Fibroblast of the conjunctiva (primary cell): ENCODE results near the gene DYNC2H1.

Experiments
- DNase-seq: peaks from one replicate; pipeline ENCODE4 v3.0.0-alpha.2; 2010; ENCODE audit warnings: low read depth

DYNC2H1 gene

GRCh38 chr11:103453915-103454709, 344.9 kb downstream of the DYNC2H1 start:
- no peak for DNase-seq

DNA sequence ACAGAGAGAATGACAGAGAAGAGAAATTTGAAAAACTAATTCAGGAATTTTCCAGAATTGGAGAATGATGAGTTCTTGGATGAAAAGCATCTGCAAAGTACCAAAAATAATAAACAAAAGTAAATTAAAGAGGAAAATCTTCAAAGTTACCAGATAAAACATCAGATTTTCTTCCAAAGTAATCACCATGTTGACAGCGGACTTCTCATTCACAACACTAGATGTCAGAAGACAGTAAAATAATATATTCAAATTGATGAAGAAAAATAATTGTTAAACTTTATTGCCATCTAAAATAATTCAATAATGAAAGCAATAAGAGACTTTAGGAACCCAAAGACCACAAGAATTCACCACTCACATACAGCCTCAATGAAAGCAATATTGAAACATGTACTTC, 355.2 kb downstream of the DYNC2H1 start:
- no peak for DNase-seq

DNA sequence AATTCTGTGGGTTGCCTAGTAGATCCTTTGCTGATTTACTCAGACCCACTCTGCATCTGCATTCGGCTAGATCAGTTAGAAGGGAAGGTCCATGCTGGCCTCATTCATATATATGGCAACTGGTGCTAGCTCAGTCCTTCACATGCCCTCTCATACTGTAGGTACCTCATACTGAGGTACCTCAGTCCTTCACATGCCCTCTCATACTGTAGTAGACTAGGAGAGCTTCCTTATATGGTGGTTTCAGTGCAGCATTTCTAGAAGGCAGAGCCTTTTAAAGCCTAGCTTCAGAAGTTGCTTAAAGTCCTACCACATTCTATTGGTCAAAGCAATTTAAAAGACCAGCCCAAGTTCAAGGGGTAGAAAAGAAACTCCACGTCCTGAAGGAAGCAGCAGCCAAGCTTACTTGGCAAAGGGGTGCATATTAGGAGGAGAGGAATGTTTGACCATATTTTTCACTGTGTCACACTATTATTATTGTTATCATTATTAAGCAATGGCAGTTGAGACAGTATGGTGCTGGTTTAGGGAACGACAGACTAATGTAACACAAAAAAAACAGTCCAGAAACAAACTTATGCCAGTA, 356.4 kb downstream of the DYNC2H1 start:
- DNase-seq, result no peak

DNA sequence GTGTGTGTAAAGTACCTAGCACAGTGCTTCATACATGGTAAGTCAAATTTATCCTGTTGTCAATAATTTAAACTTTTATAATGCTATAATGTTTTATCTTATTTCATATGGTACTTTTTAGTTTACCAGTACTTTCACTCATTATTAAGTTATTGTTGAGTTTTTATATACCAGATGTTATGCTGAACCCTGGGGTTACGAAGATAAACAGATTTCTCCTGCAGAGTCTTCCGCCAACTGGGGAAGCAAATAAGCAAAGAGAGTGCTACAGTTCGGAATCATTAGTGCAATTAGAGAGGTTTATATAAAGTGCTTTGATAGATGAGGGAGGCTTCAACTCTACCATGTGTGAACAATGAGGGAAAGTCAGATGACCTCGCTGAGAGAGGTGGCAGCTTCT, 362.3 kb downstream of the DYNC2H1 start:
- no peak for DNase-seq

DNA sequence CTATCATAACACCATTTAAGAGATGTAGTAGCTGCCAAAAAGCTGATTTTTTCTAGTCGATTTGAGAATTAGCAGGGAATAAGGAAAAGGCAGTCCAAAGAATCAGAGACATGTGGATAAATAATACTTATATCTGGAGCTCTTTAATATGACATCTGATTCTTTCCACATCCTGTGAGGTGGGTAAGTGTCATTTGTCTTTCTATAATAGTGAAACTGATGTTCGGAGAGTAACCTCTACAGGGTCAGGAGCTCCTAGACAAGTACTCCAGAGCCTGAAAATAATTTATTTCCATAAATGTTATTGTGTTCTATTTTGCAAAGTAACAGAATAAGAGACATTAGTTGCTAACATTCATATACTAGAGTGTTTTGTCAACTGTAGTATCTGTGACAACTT, 367.6 kb downstream of the DYNC2H1 start:
- DNase-seq, result no peak

GRCh38 chr11:103480421-103480820, 371.2 kb downstream of the DYNC2H1 start:
- no peak for DNase-seq

- DNase-seq, result no peak
Measured at GRCh38 chr11:103483996-103484395, 374.8 kb downstream of the DYNC2H1 start.

DNA sequence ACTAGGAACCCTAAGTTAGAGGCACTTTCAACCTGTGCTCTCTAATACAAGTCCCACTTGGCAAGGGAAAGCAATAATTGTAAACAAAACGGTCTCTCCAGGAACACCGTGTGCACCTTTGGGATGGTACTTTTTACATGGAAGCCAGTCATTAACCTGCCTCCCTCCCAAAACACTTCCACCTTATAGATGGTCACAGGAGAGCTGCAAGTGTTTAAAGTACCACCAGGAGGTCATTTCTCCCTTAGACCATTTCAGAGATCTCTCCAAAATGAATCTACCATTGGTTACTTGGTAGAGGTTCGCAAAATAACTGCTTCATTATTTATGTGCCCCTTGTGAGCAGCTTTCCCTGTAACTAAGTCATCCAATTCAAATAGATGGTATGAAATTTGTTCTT, 375.3 kb downstream of the DYNC2H1 start:
- no peak for DNase-seq

DNA sequence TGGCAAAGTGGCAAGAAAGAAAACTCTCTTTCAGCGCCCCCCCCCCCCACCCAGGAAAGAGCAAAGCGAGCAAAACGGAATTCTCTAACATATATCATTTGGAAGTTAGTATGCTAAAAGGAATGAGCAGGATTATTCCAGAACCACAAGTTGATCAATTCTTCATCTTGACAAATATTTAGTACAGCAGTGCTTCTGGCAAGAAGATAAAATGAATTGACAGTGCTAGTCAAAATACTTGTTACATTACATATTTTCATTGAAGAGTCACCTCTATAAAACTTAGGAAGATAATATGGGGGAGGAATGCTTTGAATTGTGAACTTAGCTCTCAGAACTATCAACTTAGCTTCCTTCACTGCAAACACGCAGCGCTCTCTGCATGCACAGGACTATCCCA, 377.4 kb downstream of the DYNC2H1 start:
- no peak for DNase-seq

DNA sequence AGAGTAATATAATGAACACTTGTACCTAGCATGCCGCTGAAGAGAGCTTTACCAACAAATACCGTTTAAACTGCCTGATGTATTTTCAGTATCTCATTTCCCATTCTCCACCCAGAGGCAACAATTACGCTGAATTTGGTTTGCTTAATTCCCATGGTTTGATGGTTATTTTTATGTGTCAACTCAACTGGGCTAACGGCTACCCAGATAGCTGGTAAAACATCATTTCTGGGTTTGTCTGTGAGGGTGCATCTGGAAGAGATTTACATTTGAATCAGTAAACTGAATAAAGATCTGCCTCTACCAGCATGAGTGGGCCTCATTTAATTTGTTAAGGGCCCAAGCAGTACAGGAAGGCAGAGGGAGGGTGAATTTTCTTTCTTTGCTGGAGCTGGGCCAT, 377.9 kb downstream of the DYNC2H1 start:
- DNase-seq, result no peak

DNA sequence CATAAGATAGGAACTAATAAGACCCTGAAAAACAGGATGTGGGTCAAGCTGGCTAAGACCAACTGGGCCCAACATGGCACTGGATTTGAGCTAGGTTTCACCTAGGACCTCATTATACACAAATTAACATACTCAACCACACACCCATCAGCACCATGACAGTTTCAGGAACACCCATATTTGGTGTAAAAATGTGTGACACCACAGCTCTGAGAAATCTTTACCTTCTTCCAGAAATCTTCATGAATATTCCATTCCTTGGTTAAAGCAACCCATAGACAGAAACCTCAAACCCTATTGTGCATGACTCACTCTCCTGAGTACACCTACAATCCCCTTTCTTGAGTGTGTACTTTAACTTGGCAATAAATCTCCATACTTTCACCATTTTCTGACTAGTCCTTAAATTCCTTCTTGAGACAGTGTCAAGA, 378.8 kb downstream of the DYNC2H1 start:
- DNase-seq, result no peak

- no peak for DNase-seq
Measured at GRCh38 chr11:103488579-103488978, 379.4 kb downstream of the DYNC2H1 start.

- DNase-seq, result no peak
Measured at GRCh38 chr11:103491777-103492176, 382.6 kb downstream of the DYNC2H1 start.

- DNase-seq, result peak; percentile 20
Measured at GRCh38 chr11:103494491-103494890, 385.3 kb downstream of the DYNC2H1 start.

DNA sequence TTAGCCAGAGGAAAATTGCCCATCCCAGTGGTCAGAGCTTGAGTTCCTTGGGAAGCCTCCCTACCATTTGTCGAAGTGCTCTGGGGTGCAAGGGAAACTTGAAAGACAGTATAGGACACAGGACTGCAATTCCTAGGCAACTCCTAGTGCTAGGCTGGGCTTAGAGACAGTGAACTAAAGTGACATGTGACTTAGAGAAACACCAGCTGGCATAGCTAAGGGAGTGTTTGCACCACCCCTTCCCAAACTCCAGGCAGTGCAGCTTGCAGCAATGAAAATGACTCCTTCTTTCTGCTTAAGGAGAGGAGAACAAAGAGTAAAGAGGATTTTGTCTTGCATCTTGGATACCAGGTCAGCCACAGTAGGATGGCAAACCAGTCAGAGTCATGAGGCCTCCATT, 388.0 kb downstream of the DYNC2H1 start:
- no peak for DNase-seq

GRCh38 chr11:103499710-103500340, 390.6 kb downstream of the DYNC2H1 start:
- no peak for DNase-seq

- no peak for DNase-seq
Measured at GRCh38 chr11:103515283-103515682, 406.1 kb downstream of the DYNC2H1 start.

- no peak for DNase-seq
Measured at GRCh38 chr11:103520792-103521191, 411.6 kb downstream of the DYNC2H1 start.

- DNase-seq, result no peak
Measured at GRCh38 chr11:103525069-103525468, 415.8 kb downstream of the DYNC2H1 start.

GRCh38 chr11:103528046-103528445, 418.8 kb downstream of the DYNC2H1 start:
- DNase-seq, result no peak

GRCh38 chr11:103528596-103528995, 419.4 kb downstream of the DYNC2H1 start:
- no peak for DNase-seq

DNA sequence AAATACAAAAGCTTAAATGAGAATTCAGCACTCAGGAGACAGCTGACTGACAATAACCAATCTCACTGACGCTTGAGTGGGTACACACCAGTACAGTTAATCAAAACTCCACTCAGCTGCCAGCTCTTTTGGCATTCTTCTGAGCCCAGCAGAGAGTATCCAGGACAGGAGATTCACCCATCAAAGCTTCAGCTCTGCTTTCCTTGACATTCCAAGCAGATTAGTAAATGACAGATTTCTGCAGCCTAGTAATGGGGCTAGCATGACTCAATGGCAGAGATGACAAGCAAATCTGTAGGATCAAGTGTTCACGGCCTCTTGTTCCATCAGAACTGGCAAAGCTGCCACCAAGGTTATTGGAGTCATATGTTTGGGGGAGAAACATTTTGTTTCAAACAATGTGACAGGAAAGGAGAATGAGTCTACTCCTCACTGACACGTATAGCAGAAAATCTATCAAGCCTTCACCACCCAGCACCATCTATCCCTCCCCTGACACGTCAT, 420.0 kb downstream of the DYNC2H1 start:
- no peak for DNase-seq
